HG03521 (cell line): ENCODE measurements around the gene SLC16A8.

Experiments used
- ATAC-seq: cut with Tn5 transposase; IDR thresholded peaks from one replicate; pipeline ENCODE4 v1.9.1; 2021; ENCODE audit warnings: mild to moderate bottlenecking, moderate library complexity; ENCODE audit not compliant: unreplicated experiment

Gene SLC16A8

GRCh38 chr22:38031491-38031890, 52.5 kb downstream of the SLC16A8 start:
- ATAC-seq: no peak

- ATAC-seq: no peak
These were observed 53.5 kb downstream of the SLC16A8 start for GRCh38 chr22:38030311-38031133.

GRCh38 chr22:38029901-38030300, 54.1 kb downstream of the SLC16A8 start:
- ATAC-seq: no peak

- no peak for ATAC-seq
These were observed 54.6 kb downstream of the SLC16A8 start for GRCh38 chr22:38029370-38029769.

GRCh38 chr22:38028344-38029130, 55.4 kb downstream of the SLC16A8 start:
- no peak for ATAC-seq
